ENCODE results near the gene AGBL1.
"Not testable (repeated sequence)": the region's sequence is repeated elsewhere in the genome, so short reads cannot be mapped to it uniquely, and the experiment has no call there.

The AGBL1 gene

DNA sequence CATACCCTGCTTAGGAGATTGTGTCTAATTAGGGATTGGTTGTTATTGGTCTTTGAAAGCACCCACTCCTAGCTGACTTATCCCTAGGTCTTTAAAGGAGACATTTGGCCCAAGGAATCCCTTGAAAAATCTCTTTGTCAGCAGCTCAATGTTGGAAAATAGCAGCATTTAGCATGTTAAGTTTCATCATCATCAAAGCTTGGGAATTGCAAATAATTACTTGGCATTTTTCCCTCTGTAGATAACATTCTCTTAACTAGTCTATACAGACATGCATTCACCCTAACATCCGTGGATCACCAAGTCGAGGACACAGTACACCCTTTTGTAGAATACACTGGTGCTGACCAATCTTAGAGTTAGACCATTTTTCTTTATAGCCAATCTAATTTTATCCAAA, 332.2 kb downstream of the AGBL1 start:
- DNase-seq = no peak

GRCh38 chr15:86413191-86413590, 333.5 kb downstream of the AGBL1 start:
- no peak for DNase-seq

GRCh38 chr15:86425746-86426145, 346.1 kb downstream of the AGBL1 start:
- no peak for DNase-seq

GRCh38 chr15:86432861-86433260, 353.2 kb downstream of the AGBL1 start:
- no peak for DNase-seq

GRCh38 chr15:86433983-86434382, 354.3 kb downstream of the AGBL1 start:
- no peak for DNase-seq

DNA sequence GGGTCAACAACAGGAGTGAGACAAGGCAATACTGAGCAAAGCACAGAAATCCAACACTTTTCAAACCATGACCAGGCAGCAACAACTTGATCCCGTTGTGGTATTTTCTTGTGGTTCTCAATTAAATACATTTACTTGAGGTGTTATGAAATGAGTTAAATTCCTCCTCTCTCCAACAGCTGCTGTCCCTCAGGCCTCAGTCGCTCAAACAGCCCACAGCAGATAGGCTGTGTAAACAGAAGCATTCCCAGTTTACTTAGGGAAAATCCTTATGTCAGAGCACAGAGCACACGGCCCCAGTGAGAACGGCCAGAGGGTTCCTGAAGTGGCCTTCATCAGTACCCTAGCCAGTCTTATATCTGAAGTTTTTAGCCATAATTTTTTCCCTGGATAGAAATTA, 359.9 kb downstream of the AGBL1 start:
- DNase-seq = no peak

DNA sequence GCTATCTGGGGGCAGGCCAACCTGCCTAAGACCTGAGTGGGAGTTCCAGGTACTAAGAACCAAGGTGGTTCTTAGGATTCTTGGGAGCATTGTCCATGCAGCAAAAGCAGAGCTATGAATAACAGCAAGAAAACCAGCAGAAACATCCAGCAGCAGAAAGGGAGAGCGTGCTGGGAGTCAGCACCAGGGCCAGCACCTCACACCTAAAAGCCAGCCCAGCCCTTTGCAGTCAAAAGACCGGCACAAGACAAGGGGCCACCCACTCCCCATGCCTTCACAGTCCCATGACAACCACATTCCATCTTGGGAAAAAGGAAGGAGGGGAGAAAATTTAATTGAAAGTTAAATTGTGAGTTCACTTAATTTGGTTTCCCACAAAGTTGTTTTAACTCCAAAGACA, 364.9 kb downstream of the AGBL1 start:
- DNase-seq = no peak

- DNase-seq = no peak
These were observed 366.0 kb downstream of the AGBL1 start for GRCh38 chr15:86445579-86446252.

- no peak for DNase-seq
These were observed 366.6 kb downstream of the AGBL1 start for GRCh38 chr15:86446253-86446640.

DNA sequence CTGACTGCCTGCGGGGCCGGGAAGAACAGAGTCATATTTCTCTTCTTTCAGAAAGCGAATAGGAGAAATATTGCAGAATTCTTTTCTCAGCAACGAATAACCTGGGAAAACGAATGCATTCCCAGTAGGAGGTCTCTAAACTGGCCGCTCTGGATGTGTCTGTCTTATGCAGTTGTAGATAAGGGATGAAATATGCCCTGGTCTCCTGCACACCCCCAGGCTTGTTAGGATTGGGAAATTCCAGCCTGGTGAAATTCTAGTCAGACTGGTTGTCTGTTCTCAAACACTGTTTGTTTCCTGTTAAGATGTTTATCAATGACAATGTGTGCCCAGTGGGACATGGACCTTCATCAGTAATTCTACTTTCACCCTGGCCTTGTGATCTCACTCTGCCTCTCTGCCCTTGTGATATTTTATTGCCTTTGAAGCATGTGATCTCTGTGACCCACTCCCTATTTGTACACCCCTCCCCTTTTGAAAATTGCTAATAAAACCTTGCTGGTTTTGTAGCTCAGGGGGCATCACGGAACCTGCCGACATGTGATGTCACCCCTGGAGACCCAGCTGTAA, 385.9 kb downstream of the AGBL1 start:
- DNase-seq = not testable (repeated sequence)

- DNase-seq = no peak
These were observed 402.0 kb downstream of the AGBL1 start for GRCh38 chr15:86481720-86482119.

DNA sequence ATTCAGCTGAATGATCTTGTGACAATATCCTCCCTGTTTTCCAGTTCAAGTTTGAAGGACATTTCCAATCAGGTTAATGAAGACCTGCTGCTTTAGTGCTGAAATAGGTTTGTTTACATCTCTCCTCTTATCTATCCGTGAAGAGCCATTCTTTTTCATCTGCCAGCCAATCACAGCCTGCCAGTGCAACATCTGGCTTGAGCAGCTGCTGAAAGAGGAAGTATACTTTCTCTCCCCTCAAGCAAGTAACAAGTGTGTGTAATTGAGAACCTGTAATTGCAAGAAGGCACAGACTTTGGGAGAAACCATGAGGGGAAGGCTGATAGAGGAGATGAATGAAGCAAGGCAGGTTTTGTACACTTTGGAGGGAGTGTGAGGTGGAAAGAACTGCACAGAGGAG, 404.3 kb downstream of the AGBL1 start:
- no peak for DNase-seq

DNA sequence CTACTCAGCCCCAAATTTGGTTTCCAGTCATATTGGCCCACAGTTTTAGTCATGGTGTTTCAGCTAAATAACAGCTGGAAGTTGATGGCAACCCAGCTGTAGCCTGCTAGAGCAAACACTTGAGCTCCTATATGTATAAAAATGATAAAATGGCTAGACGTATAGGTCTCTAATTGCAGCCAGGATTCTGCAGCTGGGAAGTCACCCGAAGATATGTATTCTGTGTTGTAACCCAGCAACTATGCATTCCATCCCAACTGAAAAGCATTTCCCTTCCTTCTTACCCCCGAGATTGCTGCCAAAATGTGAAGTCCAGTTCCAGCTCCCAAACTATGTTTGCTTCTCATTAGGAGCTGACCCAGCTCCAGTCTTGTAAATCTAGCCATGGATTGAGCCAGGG, 408.4 kb downstream of the AGBL1 start:
- no peak for DNase-seq

- no peak for DNase-seq
These were observed 410.3 kb downstream of the AGBL1 start for GRCh38 chr15:86489981-86490380.

DNA sequence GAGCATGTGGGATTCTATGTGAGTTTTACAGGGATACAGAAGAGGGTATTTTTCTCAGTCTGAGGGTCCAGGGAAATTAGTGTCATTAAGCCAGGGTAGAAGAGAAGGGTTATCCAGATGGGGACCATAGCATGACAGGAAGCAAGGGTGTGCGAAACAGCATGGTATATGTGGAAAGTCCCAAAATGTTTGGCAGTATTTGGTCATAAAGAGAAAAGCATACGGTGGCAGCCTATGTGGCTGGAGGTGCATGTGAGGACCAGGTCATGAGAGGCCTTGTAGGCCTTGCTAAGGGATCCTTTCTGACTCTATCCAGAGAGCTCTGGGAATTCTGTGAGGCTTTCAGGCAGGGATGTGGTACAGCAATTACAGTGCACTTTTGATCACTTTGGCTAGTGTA, 411.4 kb downstream of the AGBL1 start:
- DNase-seq = no peak

GRCh38 chr15:86493884-86494283, 414.2 kb downstream of the AGBL1 start:
- DNase-seq = no peak

DNA sequence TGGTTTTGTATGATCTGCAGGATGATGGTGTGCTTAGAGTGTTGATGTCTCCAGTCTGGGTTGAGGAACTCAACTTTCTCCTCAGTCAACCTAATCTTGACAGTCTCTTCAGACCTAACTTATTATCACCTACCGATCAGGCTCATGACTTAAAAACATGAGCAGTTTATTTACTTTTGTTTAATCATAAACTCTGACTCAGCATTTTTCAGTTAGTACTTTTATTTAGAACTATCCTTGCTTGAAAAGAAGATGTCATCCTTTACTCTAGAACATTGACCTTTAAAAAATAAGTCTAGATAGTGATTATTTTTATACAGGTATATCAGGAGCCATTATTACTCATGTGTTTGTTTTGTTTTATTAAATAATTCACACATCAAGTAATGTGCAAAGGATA, 414.8 kb downstream of the AGBL1 start:
- DNase-seq = no peak

DNA sequence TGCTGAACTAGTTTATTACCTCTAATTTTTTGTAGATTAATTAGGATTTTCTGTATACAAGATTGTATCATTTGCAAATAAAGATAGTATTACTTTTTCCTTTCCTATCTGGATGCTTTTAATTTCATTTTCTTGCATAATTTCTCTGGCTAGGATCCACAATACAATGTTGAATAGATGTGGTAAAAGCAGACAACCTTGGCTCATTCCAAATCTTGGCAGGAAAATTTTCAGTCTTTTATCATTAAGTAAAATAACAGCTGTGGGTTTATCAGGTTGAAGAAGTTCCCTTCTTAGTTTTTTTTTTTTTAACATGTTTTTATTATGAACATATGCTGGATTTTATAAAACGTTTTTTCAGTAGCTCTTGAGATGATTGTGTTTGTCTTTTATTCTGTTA, 422.6 kb downstream of the AGBL1 start:
- no peak for DNase-seq

DNA sequence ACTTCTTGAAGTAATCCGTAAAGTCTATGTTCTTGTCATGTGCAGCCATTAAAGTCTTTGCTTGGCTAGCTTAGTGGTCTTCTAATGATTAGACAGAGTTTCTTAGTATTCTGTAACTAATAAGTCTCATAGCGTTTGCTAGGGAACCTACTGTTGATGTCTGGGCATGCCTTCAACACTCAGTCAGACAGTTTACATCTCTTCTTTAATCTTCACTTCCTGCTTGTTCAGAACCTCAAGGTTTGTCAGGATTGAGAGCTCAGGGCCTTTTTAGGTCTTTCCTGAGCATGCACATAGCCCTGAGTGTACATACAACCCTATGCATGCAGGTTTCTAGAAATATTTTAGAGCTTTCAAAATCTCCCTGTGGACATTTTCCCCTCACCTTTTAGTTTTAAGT, 426.3 kb downstream of the AGBL1 start:
- DNase-seq = no peak

- no peak for DNase-seq
These were observed 426.7 kb downstream of the AGBL1 start for GRCh38 chr15:86506401-86506800.

DNA sequence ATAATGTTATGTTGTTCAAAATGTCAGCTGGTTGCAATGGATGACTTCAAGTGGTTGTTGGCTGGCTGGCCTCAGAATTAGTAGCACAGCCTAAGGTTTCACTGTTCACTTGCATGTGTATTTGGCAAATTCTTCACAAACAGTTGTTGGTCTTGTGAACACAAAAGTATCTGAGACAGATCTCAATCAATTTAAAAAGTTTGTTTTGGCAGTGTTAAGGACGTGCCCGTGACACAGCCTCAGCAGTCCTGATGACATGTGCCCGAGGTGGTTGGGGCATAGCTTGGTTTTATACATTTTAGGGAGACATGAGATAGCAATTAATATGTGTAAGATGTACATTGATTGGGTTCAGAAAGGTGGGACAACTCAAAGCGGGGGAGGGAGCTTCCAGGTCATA, 436.0 kb downstream of the AGBL1 start:
- DNase-seq = no peak

GRCh38 chr15:86522721-86523120, 443.1 kb downstream of the AGBL1 start:
- no peak for DNase-seq

GRCh38 chr15:86526938-86527690, 447.4 kb downstream of the AGBL1 start:
- DNase-seq = no peak

GRCh38 chr15:86528094-86528493, 448.4 kb downstream of the AGBL1 start:
- not testable (repeated sequence) for DNase-seq
